Loucy (cell line): ENCODE data around the gene BIN1.

Source experiments
- CTCF ChIP-seq: fragments of 200-600 bp; sonication (generic); conservative IDR thresholded peaks from 2 replicates; pipeline ENCODE4 v1.5.1; 2014; ENCODE audit warnings: mild to moderate bottlenecking, antibody characterized with exemption, low read length
- EZH2phosphoT487 ChIP-seq: fragments of 200-600 bp; IDR thresholded peaks from 2 replicates; pipeline ENCODE4 v1.6.1; 2018; ENCODE audit warnings: antibody characterized with exemption, mild to moderate bottlenecking, moderate library complexity, borderline replicate concordance

DNA sequence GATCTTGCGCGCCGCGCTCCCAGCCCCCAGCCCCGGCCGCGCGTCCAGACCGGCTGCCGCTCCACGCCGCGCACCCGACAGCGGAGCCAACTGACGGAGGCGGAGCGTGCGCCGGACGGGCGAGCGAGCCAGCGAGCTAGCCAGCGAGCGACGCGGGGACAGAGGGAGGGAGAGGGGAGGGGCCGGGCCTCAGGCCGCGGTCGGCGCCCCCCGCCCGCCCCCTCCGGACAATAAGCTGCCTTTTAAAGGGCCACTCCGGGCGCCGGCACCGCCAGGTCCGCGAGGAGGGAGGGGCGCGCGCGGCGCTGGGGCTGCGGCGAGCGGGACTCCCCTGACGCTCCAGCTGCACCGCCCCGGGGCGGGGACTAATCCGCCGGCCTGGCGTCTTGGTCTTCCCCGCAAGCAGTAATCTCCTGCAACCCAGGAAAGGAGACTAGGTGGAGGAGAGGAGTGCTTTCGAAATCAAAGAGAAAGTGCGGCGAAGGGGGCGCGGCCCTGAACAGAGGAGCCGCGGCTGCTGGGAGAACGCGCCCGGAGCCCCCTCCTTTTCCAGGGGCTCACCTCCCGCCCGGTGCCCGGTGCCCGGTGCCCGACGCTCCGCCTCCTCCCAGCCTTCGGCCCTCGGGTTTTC is at the start of gene BIN1:
- no peak for TF ChIP-seq EZH2phosphoT487
- TF ChIP-seq CTCF, result no peak
